ENCODE data around the gene ACTR8.

ACTR8 gene

DNA sequence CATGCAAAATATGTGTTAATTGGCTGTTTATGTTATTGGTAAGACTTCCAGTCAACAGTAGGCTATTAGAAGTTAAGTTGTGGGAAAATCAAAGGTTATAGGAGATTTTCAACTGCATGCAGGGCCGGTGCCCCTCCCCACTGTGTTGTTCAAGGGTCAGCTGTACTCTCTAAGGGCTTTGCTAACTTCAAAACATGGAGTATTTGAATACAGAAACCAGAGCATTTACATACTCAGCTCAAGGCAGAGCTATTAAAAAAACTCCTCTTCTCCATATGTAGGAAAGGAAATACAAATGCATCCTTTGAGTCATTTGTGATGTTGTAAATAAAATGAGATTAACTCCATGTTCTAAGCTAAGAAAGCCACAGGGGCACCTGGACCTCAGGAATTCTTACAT, 18.8 kb downstream of the ACTR8 start:
- DNase-seq = no peak

DNA sequence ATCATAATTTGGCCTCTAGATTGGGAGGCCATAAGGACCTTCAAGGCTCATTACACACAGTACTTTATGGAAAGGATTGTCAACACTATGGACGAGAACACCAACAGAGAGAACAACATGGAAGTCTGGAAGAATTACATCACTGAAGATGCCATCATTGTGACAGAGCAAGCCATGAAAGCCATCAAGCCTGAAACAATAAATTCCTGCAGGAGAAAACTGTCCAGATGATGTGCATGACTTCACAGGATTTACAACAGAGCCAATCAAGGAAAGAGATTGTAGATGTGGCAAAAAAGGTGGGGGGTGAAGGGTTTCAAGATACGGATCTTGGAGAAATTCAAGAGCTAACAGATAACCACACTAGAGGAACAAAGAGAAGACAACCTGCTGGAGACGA, 19.7 kb downstream of the ACTR8 start:
- no peak for DNase-seq

DNA sequence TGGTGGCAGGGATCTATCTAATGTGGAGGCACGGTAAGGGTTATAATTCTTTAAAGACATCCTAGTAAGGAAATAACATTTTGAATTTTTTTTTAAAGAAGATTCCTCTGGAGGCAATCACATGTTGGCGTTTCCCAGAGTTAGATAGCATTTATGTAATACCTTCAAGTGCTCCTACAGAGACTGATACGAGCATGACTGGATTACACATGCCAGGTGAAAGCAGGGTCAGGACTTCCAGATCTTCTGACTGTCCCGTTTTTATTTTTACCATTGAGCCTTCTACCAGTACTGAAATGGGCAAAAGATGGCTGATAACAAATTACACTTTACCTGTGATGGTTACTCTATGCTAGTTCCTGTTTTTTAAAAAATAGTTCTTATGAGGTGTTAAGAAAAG, 21.8 kb downstream of the ACTR8 start:
- no peak for DNase-seq

DNA sequence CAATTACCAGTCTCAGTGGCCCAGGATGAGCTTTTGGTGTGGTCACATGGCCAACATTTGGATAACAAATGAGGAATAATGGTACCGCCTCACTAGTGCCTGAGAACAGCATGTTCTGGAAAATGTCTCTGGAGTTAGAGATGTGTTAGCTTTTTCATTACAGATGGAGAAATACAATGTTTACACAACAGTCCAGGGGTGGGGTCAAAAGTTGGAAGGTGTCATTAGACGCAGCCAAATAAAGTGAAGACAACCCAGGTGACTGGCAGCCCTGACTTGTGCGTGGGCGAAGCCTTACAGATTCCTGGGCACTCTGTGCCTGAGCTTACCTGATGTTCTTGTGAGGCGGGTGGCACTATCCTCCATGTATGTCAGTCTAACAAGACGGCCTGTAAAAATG, 22.8 kb downstream of the ACTR8 start:
- DNase-seq = no peak

DNA sequence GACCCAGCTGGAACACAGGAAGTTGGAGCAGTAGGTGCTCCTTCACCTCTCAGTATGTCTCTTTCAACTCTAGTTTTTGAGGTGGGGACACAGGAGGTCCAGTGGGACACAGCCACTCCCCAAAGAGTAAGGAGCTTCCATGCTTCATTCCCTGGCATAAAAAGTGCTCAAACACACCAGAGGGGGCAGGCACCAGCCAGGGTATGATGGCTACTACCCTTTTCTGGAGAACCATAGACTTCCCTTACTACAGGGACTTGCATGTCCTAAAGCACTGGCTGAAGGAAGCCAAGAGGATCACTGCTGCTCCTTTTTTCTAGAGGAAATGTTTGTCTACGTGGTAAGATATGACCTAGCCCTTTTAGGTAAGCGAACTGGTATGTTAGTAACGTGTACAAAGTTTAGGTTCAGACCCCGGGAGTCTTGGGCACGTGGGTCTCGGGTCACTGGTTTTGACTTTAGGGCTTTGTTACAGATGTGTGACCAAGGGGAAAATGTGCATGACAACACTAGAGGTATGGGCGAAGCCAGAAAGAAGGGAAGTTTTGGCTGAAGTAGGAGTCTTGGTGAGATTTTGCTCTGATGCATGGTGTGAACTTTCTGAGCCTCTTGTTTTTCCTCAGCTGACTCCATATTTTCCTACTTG, 23.7 kb downstream of the ACTR8 start:
- no peak for DNase-seq

DNA sequence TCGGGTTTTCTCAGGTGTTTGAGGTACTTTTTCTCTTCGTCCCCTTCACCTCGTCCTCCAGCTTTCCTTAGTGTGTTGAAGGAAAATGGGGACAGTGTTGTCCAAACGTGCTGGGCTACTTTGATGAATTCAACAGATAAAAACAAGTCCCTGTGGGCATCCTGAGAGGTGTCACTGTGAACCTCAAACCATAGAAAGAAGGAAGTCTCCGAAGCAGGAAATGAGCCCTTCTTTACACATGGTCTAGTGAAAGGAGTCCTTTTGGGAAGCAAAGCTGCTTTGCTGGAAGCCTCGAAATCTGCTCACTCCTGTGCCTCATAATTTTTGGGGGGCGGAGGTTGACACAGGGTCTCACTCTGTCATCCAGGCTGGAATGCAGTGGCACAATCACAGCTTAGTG, 25.0 kb downstream of the ACTR8 start:
- no peak for DNase-seq

DNA sequence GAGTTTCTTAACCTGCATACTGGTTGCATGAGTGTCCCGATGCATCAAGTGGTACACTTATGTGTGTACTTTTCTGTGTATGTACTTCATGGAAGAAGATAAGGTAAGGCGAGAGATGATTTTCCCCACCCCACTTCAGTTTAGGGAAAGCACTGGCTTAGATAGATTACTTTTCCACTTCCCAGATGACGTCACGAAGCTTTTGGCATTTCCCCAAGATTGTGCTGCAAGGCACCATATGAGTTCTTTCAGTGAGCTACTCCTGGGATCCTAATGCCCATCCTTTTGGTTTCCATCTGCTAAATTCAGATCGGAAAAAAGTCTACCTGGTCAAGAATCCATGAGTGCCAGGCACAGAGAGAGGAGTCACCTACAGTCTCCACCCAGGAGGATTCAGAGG, 31.1 kb downstream of the ACTR8 start:
- no peak for DNase-seq

DNA sequence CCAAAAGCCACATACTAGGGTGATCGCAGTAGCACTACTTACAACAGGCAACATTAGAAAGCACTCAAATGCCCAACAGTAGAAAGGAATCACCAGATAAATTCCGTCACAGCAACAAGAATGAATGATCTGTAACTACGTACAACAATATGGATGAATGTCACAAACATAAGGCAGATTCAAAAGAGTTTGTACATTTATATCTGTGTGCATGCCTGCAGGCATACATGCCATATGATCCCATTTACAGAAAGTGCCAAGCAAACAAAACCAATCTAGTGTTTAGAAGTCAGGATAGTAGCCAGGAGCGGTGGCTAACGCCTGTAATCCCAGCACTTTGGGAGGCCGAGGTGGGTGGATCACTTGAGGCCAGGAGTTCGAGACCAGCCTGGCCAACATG, 32.0 kb downstream of the ACTR8 start:
- no peak for DNase-seq

DNA sequence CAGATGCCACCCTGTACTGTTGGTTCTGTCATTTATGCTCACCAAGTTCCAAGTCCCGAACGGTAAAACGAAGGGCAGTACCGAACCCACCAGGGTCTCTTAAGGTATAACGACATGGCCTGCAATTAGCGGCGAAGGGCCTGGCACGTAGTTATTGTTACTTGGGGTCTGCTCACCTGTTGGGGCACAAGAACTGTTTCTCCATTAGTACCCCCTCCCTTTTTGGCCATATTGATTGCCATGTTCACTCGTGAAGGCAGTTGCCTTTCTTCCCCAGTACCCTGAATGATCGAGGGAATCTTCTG, 35.1 kb downstream of the ACTR8 start:
- no peak for DNase-seq

DNA sequence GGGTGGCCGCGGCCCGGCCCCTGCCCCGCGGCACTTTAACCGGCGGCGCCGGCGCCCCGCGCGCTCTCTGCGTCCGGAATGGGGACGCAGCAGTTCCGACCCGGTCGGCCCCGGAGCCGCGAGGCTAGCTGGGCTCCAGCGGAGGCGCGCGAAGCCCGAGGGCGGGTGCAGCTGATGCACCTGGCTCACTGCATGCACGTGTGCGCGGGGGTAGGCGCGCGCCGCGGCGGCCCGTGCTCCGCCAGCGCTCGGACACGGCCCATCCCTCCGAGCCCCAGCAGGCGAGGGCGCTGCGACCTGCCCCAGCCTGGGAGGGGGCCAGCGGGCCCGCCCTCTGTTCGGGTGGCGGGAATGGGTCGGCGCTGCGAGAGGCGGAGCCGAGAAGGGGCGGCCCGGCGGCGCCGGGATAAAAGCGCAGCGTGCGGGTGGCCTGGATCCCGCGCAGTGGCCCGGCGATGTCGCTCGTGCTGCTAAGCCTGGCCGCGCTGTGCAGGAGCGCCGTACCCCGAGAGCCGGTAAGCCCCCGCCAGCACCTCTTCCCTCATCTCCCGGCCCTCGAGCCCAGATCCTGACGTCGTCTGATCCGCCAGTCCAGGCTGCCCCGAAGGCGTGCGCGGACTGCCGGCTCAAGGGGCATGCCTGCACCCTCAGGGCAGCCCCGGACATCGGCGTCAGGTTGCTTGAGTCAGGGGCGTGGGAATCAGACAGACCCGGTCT, 35.7 kb downstream of the ACTR8 start, which contains the start of the genes CHDH and IL17RB:
TSS of gene CHDH (minus strand) at position 286 of the 717 bp plus-strand sequence. CDS start 22,411 bp downstream, outside the sequence.
TSS of gene IL17RB (plus strand) at position 435 of the 717 bp plus-strand sequence. CDS start at position 456, 21 bp downstream.
- no peak for DNase-seq

DNA sequence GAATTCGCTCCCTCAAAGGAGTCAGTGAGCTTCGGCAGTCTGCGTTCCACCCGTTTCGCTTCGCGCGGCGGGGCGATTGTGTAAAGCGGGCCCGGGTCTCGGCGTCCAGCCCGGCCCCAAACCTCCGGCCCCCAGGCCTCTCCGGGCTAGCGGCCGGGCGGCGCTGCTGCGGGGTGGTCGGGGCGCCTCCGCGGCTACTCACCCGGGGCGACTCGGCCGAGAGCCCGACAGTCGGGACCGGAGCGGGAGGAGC, 36.1 kb downstream of the ACTR8 start:
- DNase-seq = no peak

DNA sequence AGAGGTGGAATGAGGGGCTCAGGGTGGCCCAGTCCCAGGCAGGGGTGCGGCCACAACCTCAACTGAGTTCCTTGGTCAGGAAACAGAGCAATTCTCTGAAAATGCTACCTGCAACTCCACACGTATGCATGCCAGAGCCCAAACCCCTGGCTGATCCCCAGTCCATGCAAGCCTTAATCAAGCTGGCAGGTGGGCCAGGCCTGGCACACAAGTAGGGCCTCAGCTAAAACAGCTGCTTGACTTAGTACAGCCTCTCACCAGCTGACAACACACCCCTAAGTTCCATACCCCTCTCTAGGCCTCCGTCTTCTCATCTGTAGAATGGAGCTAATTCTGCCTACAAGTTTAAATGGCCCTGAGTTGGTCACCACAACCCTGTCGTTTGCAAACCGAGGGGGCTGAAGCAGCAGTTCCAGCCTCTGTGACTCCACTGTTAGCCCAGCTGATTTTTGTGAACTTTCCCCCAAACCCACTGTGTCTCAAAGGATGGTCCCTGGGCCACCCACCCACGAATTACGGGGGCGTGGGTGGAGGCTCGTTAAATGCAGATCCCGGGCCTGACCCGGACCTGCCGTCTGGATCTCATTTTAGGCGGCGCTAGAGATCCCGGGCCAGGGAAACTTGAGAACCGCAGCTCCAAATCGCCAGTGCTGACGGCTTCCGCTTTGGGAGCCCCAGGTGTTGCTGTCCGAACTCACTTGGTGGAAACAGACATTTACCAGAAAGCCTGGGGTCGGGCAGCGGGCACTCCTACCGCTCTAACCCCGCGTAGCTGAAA, 36.7 kb downstream of the ACTR8 start:
- no peak for DNase-seq

DNA sequence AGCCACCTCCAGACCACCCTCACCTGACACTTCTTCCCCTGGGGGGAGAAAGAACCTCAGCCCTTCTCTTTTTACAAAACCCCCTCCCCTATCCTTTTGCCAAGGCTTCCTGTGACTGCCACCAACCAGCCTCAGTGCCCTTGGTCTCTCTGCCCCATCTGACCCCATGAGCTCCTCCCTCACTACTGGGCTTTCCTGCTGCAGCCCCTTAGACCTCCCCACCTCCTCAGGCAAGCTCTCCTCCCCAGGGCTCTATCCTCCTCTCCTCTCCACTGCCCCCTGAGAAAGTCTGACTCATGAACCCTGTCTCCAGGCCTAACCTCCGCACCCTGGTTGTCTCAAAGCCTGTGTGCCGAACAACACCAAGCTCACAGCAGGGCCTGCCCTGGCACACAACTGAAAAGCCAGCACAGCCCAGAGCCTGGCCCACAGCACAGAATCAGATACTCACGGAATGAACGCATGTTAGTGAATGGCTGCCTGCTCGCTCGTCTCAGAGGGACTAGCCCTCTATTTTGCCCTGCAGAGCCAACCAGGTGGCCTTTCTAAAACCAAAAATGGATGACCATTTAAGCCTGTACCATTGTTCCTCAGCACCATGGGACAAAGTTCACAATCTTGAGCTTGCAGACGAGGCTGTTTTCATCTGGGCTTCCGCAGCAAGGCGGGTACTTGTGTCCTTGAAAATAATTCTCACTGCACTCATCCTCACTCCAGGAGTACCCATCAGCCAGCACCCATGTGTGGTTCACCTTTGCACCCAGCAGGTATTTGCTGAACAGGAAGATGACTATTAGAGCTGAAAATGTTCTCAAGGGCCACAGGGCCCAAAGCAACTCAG, 37.5 kb downstream of the ACTR8 start:
- DNase-seq = no peak

DNA sequence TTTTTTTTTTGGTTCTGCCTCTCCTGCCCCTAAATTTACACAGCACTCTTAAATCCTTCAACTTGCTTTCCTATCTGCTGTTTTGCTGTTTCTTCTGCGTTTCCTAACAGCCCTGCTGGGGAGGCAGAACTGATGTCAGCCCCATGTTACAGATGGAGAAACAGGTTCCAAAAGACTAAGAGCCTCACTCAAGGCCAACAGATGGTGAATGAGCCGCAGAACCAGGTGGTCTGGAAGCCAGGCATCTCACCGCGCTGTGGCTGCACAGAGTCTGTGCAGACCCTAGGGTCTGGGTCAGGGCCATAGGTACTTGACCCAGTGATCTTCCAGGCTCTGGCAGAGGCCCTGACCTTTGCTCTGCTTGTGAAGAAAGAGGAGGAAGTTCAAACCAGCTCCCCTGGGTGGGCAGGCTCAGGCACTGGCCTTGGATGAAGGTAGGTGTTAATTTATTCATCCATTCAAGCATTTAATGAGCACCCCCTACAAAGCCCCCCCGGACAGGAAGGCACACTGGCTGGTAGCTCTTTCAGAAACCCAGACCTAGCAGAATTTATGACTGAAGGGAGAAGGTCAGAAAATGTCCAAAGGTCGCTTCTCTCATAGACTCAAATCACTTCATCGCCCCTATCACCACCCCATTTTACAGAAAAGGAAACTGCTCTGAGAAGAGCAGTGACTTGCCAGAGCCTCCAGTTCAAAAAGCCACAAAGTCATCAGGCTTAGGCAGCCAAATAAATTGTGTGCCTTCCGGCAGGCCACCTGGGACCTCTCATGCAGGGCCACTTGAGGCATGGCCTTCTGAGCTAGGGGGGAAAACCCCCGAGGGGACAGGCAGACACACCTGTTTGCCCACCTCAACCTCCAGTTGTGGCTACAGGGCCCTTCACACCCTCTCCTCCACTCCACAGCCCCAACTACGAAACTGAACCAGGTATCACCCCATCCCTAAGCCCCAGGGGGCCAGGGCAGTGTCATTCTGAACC, 38.5 kb downstream of the ACTR8 start:
- DNase-seq = no peak

DNA sequence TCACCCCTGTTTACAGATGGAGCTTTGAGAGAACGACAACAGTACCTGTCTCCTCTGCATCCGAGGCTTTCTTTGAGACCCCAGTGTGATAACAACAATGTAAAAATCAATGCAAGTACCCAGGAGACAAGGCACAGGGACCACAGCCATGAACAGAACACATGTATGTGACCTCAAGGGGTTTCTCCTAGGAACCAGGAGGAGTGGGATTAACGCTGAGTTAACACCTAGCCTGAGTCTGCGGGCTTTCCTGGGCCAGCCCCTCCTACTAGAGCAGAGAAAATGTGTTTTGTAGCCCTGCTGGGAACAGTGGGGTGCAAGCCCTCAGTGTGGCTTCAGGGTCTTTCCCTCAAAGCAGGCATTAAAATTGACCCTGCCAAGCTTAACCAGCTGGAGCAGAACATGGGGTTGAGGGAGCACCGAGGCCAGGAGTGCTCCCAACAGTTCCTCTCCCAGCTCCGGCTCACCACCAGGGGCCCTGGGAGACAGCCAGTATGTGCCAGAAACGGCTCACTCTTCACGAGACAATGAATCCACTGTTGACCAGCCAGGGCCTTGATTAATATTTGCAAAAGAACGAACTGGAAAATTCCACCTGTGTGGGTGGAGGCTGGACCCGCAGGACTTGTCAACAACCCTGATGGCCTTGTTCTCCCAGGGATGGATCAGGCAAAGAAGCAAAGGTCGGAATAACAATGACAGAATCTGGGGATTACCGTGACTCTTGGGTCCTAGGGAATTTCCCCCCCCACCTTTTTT, 39.3 kb downstream of the ACTR8 start:
- DNase-seq = no peak

DNA sequence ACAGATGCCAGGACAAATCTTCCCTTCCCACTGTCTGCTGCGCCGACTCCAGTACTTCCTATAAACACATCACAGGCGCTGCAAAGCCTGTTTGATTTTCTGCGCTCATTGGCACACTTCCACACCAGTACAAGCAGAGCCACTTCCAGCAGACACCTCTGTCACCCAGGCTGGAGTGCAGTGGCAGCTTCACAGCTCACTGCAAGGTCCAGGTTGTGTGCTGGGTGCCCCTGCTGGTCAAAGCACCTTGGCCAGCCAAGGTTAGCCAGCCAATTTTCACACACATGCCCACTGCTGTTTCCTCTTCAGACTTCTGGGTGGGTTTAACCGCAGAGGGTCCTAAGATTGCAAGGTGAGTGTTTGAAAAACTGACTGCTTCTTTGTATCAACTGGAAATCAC, 40.7 kb downstream of the ACTR8 start:
- DNase-seq = no peak

DNA sequence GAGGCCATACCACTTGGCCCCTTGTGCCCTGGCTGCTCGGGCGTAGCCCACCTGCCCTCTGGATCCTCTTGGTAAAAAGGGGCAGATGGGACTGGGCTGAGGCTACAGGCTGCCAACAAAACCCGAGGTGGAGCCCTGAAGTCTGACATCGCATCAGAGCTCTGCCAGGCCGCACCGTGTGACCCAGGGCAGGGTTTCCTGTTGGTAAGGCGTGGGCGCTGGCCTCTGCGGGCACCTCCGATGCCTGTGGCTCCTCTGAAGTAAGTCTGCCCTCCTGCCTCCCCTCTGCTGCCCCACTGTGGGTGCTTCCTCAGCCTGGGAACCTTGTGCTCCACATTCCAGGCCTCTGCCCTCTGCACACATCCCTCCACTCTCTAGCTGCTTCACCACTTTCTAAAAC, 44.6 kb downstream of the ACTR8 start:
- DNase-seq = no peak

DNA sequence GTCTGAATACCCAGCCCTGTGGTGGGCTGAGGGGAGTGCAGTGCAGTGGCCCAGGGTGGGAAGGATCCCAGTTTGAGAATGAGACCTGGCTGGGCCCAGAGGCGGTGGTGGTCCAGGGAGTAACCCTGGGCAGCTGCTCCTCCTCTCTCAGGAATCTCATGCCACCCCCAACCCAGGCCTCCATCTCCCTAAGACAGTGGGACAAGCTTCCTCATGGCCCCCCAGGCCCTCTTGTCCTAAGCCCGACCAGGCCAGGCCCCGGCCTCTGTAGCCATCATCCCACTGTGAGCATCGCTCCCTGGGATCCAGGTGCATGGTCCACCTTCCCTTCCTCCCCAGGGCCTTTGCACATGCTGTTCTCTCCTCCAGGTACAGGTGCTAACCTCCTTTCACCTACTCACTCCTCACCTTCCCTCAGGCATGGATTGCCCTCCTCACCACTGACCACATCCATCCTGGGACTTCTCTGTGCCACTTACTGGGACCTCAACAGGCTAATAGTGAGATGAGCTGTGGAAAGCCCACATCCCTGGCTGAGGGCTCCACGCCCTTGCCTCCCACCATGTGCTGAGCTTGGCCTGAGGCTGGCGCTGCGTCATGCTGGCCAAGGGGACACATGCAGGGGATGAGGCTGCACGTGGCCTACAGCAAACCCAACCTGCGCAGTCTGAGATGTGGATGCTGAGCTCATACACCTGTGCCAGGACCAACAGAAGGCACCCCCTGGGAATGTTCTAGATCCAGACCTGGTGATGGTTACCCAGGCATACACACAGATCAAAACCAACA, 45.7 kb downstream of the ACTR8 start:
- DNase-seq = no peak

DNA sequence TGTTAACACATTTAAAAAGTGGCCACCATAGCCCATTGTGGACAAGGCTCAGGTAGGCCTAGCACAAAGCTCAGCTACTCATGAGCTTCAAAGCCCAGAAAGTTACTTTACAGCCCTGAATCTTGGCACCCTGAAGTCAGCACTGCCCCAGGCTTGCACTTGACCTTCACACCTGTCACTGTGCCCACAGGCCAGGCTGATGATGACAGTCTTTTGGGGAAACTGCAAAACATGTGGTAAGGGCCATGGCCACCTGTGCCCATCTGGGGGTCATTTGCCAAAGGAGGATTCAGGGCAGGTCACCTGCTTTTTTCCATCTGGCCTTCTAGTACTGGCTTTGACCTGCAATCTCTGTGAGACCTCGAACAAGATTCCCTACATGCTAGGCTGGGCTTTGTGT, 46.7 kb downstream of the ACTR8 start:
- DNase-seq = no peak

DNA sequence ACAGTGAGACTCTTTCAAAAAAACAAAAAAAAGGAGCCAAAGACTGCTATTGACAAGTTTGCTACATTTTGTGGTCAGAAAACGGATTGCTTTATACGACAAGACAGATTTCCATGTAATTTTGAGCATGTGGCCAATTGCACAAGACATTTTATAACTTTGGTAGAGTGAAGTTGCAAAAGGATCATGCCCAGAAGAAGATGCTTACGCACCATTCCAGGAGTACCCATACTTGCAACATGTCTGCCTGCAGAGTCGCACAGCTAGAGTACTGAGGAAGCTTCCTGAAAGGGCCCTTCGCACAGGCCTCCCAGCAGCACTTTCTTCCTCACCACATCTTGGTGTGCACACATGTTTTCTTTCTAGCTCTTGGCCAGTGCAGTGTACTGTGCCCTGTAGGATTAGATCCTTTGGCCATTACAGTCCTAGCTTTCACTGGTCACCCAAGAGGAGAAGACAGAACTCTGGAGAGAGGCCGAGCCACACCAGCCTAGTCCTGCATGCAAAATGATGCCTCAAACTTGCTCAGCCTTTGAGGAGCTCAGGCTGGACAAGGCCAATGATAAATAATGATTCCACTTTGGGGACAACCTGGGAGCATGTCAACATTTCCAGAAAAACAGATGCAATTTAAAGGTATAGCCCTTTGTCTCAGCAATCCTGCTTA, 47.4 kb downstream of the ACTR8 start:
- no peak for DNase-seq

Measured in NCI-H2081 treated with DMSO at 0.1 percent for 48 hours (cell line).